A673 (cell line): ENCODE measurements around the gene TNFRSF18. TPM values are rescaled to one million over a fixed set of nuclear protein-coding genes. Genes with fewer than 3 reads are reported as not detected.

Experiments
- BruUV-seq: library from RNA; stranded (reverse); fragments of 400-500 nt; replicated peaks from 2 replicates; lab custom pipeline; 2021; lab: Mats Ljungman, UMichigan
- CTCF ChIA-PET: fragments of 300-600 bp; sonication (Branson Sonifier 250); formaldehyde crosslinking; loops from one replicate; lab custom pipeline; 2022; ENCODE audit warnings: antibody characterized with exemption; lab: Charles Lee
- POLR2A ChIA-PET: fragments of 300-600 bp; sonication (Branson Sonifier 250); formaldehyde crosslinking; loops from one replicate; lab custom pipeline; 2022; ENCODE audit warnings: antibody characterized with exemption; ENCODE audit not compliant: low non-redundant PET; lab: Charles Lee
- DNase-seq: peaks from one replicate; pipeline ENCODE4 v3.0.0-alpha.2; 2015; ENCODE audit warnings: low spot score
- H3K27ac ChIP-seq: fragments of 200-600 bp; sonication (generic); 2 replicates; pipeline ENCODE4 v1.5.1; 2016; ENCODE audit warnings: mixed run types, low read depth, mild to moderate bottlenecking, mixed read lengths, antibody characterized with exemption, low read length; ENCODE audit not compliant: poor library complexity, severe bottlenecking
- H3K27me3 ChIP-seq: fragments of 200-600 bp; sonication (generic); replicated peaks from 2 replicates; pipeline ENCODE4 v1.6.1; 2017; ENCODE audit warnings: mixed run types, low read depth, mild to moderate bottlenecking, mixed read lengths, antibody characterized with exemption, low read length; ENCODE audit not compliant: insufficient read depth, poor library complexity
- H3K36me3 ChIP-seq: fragments of 200-600 bp; sonication (generic); 2 replicates; pipeline ENCODE4 v1.6.1; 2016; ENCODE audit warnings: mixed run types, mild to moderate bottlenecking, mixed read lengths, antibody characterized with exemption, low read length; ENCODE audit not compliant: insufficient read depth, poor library complexity, severe bottlenecking
- H3K4me1 ChIP-seq: fragments of 200-600 bp; sonication (generic); 2 replicates; pipeline ENCODE4 v1.6.1; 2017; ENCODE audit warnings: mixed run types, mild to moderate bottlenecking, mixed read lengths, antibody characterized with exemption, low read length; ENCODE audit not compliant: insufficient read depth, poor library complexity, severe bottlenecking
- H3K4me3 ChIP-seq: fragments of 200-600 bp; sonication (generic); 2 replicates; pipeline ENCODE4 v1.5.1; 2016; ENCODE audit warnings: low read depth, mixed run types, mild to moderate bottlenecking, mixed read lengths, low read length; ENCODE audit not compliant: poor library complexity, severe bottlenecking
- H3K9me3 ChIP-seq: fragments of 200-600 bp; sonication (generic); 2 replicates; pipeline ENCODE4 v1.6.1; 2016; ENCODE audit warnings: mixed run types, low read depth, mild to moderate bottlenecking, mixed read lengths, antibody characterized with exemption, low read length; ENCODE audit not compliant: poor library complexity, severe bottlenecking
- CTCF ChIP-seq: fragments of 300-800, 200-600 bp; sonication (generic); conservative IDR thresholded peaks from 2 replicates; pipeline ENCODE4 v1.5.1; 2017; ENCODE audit warnings: low read depth, mild to moderate bottlenecking, antibody characterized with exemption, low read length, moderate library complexity, mixed read lengths
- EZH2 ChIP-seq: fragments of 200-600 bp; sonication (generic); IDR thresholded peaks from 2 replicates; pipeline ENCODE4 v1.6.1; 2017; ENCODE audit warnings: borderline replicate concordance, low read depth, mild to moderate bottlenecking, mixed read lengths, antibody characterized with exemption, low read length; ENCODE audit not compliant: poor library complexity, severe bottlenecking
- intact Hi-C: fragments of 100-400 bp; cut with micrococcal nuclease; formaldehyde crosslinking; loops from one replicate; pipeline ENCODE4 v1.10.0; 2022; ENCODE audit not compliant: unreplicated experiment
- total RNA-seq: library from RNA; stranded (reverse); gene quantifications from 2 replicates; pipeline ENCODE4 v1.2.3, GENCODE V29; 2021

Gene TNFRSF18
- total RNA-seq, 1 experiment from 2014 or later, result 0.77 TPM

GRCh38 chr1:1212780-1213344 is 6.5 kb upstream of the TNFRSF18 start:
- intact Hi-C loops, result no loop called here
- Histone ChIP-seq H3K4me1 (peaks cover 18% of the 10 kb centered on the region), H3K36me3 (peaks cover 8% of the 10 kb centered on the region), H3K4me3 (no peak overlapping the region), H3K27ac (no peak overlapping the region), H3K27me3 (no peaks in the 10 kb centered on the region), H3K9me3 (no peaks in the 10 kb centered on the region)
- no peak for DNase-seq
- ChIA-PET CTCF (no interaction called here), POLR2A (no interaction called here)
- BruUV-seq, result no TSS peak
- TF ChIP-seq CTCF, result no peak
- TF ChIP-seq EZH2, result no peak

DNA sequence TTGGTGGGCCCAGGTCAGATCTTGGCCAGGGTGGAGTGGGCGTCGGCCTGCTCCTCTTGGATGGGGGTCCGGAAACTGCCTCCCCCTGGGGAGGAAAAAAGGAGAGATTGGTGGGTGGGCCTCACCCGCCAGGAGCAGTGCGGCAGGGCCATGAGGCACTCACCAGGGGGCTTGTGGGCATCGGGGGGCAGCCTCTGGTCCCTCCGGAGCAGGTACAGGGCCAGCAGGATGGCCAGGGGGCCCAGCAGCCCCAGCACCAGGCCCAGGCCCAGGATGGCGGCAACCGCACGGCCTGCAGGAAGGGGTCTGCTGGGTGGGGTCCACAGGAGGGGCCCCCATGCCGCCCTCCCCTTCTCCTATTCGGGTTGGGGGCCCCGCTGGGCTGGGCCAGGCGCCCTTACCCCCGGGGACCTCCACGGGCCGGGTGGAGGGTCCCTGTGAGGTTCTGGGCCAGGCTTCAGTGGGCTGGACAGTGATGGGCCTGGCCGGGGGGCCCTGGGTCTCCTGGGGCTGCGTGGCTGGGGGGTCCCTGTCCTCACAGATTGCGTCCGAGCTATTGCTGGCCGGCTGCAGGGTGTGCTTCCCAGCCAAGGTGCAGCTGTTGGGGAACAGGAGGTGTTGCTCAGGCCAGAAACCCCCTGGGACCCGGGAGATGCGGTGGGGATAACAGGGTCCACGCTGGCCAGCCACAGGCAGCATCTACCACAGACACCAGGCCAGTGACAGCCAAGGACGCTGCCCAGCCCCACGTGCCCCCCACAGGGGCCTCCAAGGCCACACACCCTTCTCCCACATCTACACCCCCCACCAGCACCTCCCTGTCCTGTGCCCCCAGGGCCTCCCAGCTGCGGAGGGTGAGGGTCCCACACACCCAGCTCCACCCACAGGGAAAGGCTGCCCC is 5.4 kb upstream of the TNFRSF18 start:
- H3K36me3 ChIP-seq, result peaks cover 5% of the 10 kb centered on the region
- no TSS peak for BruUV-seq
- H3K9me3 ChIP-seq, result no peaks in the 10 kb centered on the region
- peaks cover 13% of the 10 kb centered on the region for H3K4me1 ChIP-seq
- intact Hi-C loops, result no loop called here
- no peak for TF ChIP-seq EZH2
- no peak for TF ChIP-seq CTCF
- H3K27me3 ChIP-seq, result no peaks in the 10 kb centered on the region
- ChIA-PET CTCF (no interaction called here), POLR2A (no interaction called here)
- no peak for DNase-seq
- no peak overlapping the region for H3K27ac ChIP-seq
- H3K4me3 ChIP-seq, result no peak overlapping the region

DNA sequence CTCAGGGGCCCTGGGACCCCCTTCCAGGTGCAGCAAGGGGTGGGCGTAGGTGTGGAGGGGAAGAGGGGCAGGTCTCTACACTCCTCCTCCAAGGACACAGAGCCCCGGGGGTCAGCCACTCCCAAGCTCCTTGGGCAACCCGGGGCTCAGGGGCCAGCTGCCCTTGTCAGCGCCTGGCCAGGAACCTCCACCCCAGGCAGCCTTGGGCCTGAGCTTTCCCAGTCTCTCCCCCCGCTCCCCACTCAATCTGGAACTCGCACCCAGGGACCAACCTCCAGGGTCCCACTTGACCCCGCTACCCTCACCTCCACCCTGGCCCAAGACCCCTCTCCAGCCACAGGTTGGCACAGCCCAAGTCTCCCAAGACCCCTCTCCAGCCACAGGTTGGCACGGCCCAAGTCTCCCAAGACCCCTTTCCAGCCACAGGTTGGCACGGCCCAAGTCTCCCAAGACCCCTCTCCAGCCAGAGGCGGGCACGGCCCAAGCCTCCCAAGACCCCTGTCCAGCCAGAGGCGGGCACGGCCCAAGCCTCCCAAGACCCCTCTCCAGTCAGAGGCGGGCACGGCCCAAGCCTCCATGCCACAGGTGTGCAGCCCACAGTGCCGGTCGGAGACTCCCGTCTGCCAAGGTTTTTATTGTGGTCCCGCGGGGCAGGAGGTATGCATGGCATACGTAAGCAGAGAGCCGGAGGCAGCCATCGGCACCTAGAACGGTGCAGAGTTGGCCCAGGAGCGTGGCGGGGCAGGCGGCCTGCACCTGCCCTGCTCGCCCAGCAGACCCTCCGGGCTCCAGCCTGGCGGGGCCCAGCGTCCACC is 4.5 kb upstream of the TNFRSF18 start:
- Histone ChIP-seq H3K27ac (no peak overlapping the region), H3K9me3 (no peaks in the 10 kb centered on the region), H3K36me3 (no peaks in the 10 kb centered on the region), H3K4me1 (peaks cover 13% of the 10 kb centered on the region), H3K27me3 (no peaks in the 10 kb centered on the region), H3K4me3 (no peak overlapping the region)
- POLR2A ChIA-PET, result no interaction called here
- DNase-seq, result no peak
- no TSS peak for BruUV-seq
- intact Hi-C loops, result no loop called here
- TF ChIP-seq EZH2, result no peak
- TF ChIP-seq CTCF, result no peak
- CTCF ChIA-PET, result no interaction called here
